ENCODE measurements around the gene BTBD18.

BTBD18 gene

DNA sequence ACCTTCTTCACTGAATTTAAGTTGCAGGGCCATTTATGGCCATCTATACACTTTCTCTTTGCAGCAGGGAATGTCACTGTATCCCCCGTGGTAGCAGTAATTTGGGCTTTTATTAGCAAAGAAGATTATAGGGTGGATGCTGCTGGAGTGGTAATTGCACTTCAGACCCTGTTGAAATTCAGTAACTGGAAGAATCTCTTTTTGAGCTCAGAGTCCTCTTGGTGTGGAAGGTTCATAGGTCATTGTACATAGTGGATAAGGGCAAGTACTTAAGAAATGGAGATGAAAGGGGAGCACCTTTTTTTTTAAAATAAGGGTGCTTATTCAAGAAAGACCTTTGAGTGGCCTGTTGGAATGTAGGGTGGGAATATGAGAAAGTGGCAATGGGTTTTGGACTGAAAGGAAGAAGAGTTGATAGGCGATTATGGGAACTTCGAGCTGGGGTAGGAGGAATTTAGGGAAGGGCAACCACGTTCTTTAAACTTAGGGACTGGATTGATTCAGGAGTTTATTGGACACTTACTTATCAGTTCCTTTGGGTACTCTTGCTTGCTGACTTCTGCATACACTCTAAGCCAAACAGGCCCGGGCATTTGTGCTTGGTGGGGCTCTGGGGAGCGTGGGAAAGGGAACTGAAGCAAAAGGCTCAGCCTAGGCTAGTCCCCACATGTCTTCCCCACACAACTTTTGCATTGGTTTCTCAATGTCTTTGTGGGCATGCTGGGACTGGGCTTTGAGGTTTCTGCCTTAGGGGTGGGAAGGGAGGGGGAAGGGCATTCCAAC lies 36.5 kb upstream of the BTBD18 start:
- Histone ChIP-seq H3K36me3 (ENCODE audit: low read length) (no peaks in the 10 kb centered on the region), H4K20me1 (ENCODE audit: low read depth, low read length) (no peaks in the 10 kb centered on the region), H3K27ac (ENCODE audit: low read depth, low read length) (no peak overlapping the region), H3K4me2 (ENCODE audit: low read depth, low read length, poor library complexity, severe bottlenecking) (no peak overlapping the region), H3K4me3 (ENCODE audit: insufficient read depth, low read length, poor library complexity, severe bottlenecking) (no peak overlapping the region), H3F3A (ENCODE audit: insufficient read depth) (no peaks in the 10 kb centered on the region), H3K9ac (ENCODE audit: low read length) (no peak overlapping the region), H3K9me3 (ENCODE audit: insufficient read depth, low read length) (no peaks in the 10 kb centered on the region), H3K9me2 (replicated peaks; ENCODE audit: insufficient read depth, low read length) (no peaks in the 10 kb centered on the region), H3K79me2 (ENCODE audit: insufficient read depth, low read length) (no peaks in the 10 kb centered on the region), H2AFZ (ENCODE audit: low read depth, low read length, severe bottlenecking) (no peak overlapping the region), H3K27me3 (ENCODE audit: low read length) (no peaks in the 10 kb centered on the region)
- TF ChIP-seq, protein P1, sequence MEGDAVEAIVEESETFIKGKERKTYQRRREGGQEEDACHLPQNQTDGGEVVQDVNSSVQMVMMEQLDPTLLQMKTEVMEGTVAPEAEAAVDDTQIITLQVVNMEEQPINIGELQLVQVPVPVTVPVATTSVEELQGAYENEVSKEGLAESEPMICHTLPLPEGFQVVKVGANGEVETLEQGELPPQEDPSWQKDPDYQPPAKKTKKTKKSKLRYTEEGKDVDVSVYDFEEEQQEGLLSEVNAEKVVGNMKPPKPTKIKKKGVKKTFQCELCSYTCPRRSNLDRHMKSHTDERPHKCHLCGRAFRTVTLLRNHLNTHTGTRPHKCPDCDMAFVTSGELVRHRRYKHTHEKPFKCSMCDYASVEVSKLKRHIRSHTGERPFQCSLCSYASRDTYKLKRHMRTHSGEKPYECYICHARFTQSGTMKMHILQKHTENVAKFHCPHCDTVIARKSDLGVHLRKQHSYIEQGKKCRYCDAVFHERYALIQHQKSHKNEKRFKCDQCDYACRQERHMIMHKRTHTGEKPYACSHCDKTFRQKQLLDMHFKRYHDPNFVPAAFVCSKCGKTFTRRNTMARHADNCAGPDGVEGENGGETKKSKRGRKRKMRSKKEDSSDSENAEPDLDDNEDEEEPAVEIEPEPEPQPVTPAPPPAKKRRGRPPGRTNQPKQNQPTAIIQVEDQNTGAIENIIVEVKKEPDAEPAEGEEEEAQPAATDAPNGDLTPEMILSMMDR (IDR thresholded peaks at IDR 0.05; ENCODE audit: insufficient read depth, low read length, poor library complexity, severe bottlenecking) = no peak
- TF ChIP-seq EZH2phosphoT487 (conservative IDR thresholded peaks at IDR 0.05; ENCODE audit: low read length) = no peak

DNA sequence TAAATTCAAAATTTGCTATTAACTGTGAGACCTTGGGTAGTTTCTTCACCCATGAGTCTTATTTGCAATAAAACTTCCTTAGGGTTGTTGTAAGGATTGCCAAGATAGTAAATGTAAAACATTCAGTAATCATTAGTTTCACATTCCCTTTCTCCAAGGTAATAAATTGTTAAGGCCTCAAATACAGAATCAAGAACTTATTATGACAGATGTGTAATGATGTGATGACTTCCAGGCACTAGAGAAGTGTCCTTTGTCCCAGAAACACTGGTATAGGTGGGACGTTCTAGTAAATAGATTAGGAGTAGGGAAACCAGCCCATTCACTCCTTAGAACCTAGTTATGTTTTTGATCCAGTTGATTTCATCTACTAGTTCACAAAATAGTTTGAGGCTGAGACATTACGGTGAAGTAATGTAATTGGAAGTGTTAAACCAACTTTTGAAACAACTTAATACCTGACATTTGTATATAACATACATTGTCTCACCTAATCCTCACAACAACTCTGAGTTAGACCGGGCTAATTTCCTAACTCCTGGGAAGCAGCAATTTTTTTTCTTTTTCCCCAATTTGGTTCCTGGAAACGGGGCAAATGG lies 35.5 kb upstream of the BTBD18 start:
- H3K4me3 ChIP-seq (ENCODE audit: insufficient read depth, low read length, poor library complexity, severe bottlenecking) = no peak overlapping the region
- no peak overlapping the region for H3K27ac ChIP-seq (ENCODE audit: low read depth, low read length)
- H3K79me2 ChIP-seq (ENCODE audit: insufficient read depth, low read length) = no peaks in the 10 kb centered on the region

DNA sequence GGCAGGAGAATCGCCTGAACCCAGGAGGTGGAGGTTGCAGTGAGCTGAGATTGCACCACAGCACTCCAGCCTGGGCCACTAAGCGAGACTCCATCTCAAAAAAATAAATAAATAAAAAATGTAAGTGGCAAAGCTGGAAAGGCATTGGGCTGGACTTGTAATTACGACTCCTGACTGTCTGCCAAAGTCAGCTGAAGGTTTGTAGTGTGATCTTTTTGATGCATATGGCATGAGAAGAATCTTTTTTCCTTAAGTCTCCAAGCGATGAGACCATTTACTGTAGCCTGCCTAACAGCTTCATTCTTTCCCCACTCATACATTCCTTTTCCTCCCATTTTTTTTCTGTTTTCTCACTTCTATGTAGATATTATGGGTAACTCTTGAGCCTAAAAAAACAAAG lies 34.8 kb upstream of the BTBD18 start:
- TF ChIP-seq, protein P1 (IDR thresholded peaks at IDR 0.05; ENCODE audit: insufficient read depth, low read length, poor library complexity, severe bottlenecking) = no peak
- no peak for TF ChIP-seq EZH2phosphoT487 (conservative IDR thresholded peaks at IDR 0.05; ENCODE audit: low read length)
- Histone ChIP-seq H3K27ac (ENCODE audit: low read depth, low read length) (no peak overlapping the region), H2AFZ (ENCODE audit: low read depth, low read length, severe bottlenecking) (no peak overlapping the region), H3K79me2 (ENCODE audit: insufficient read depth, low read length) (no peaks in the 10 kb centered on the region), H3K27me3 (ENCODE audit: low read length) (no peaks in the 10 kb centered on the region), H3K9me2 (replicated peaks; ENCODE audit: insufficient read depth, low read length) (no peaks in the 10 kb centered on the region), H3K9me3 (ENCODE audit: insufficient read depth, low read length) (no peaks in the 10 kb centered on the region), H3K36me3 (ENCODE audit: low read length) (no peaks in the 10 kb centered on the region), H3F3A (ENCODE audit: insufficient read depth) (no peaks in the 10 kb centered on the region), H3K4me3 (ENCODE audit: insufficient read depth, low read length, poor library complexity, severe bottlenecking) (no peak overlapping the region), H3K9ac (ENCODE audit: low read length) (no peak overlapping the region), H3K4me2 (ENCODE audit: low read depth, low read length, poor library complexity, severe bottlenecking) (no peak overlapping the region), H4K20me1 (ENCODE audit: low read depth, low read length) (no peaks in the 10 kb centered on the region)

More for the DNA sequence above, 35.5 kb upstream of the BTBD18 start:
- Histone ChIP-seq H3K9me2 (replicated peaks; ENCODE audit: insufficient read depth, low read length) (no peaks in the 10 kb centered on the region), H3K9ac (ENCODE audit: low read length) (no peak overlapping the region), H3K9me3 (ENCODE audit: insufficient read depth, low read length) (no peaks in the 10 kb centered on the region), H3F3A (ENCODE audit: insufficient read depth) (no peaks in the 10 kb centered on the region), H3K4me2 (ENCODE audit: low read depth, low read length, poor library complexity, severe bottlenecking) (no peak overlapping the region), H2AFZ (ENCODE audit: low read depth, low read length, severe bottlenecking) (no peak overlapping the region), H3K36me3 (ENCODE audit: low read length) (no peaks in the 10 kb centered on the region), H4K20me1 (ENCODE audit: low read depth, low read length) (no peaks in the 10 kb centered on the region), H3K27me3 (ENCODE audit: low read length) (no peaks in the 10 kb centered on the region)
- TF ChIP-seq, protein P1 (IDR thresholded peaks at IDR 0.05; ENCODE audit: insufficient read depth, low read length, poor library complexity, severe bottlenecking) = no peak
- TF ChIP-seq EZH2phosphoT487 (conservative IDR thresholded peaks at IDR 0.05; ENCODE audit: low read length) = no peak

All from SU-DHL-6 (cell line).